H1 (cell line): ENCODE results near the gene NT5DC1. TPM values are rescaled to one million over a fixed set of nuclear protein-coding genes. Genes with fewer than 3 reads are reported as not detected.

ENCODE experiments used
- CTCF ChIA-PET: fragments of 300-600 bp; sonication (Branson Sonifier 250); formaldehyde crosslinking; loops from one replicate; lab custom pipeline; 2021; ENCODE audit not compliant: partially characterized antibody; lab: Charles Lee
- POLR2A ChIA-PET: fragments of 300-600 bp; sonication (Branson Sonifier 250); formaldehyde crosslinking; loops from one replicate; lab custom pipeline; 2021; ENCODE audit warnings: inconsistent platforms; ENCODE audit not compliant: partially characterized antibody; lab: Charles Lee
- DNase-seq, 2 experiments: peaks; one replicate each; pipeline versions ENCODE4 v3.0.0 to v3.0.0-alpha.2; 2010 to 2022; ENCODE audit warnings: low spot score in 2 of 2, low read depth in 1 of 2, mixed read lengths in 1 of 2
- FAIRE-seq: peaks from 2 replicates; lab custom pipeline; 2011; peaks lifted over from hg19 to GRCh38; lab: Jason Lieb, UNC
- H2AFZ ChIP-seq: 2 replicates; pipeline ENCODE4 v1.8.1; 2012; ENCODE audit warnings: low read length, inconsistent platforms
- H2AK5ac ChIP-seq: 2 replicates; pipeline ENCODE4 v1.6.1; 2013; ENCODE audit warnings: low read depth, low read length
- H2BK120ac ChIP-seq: replicated peaks from 2 replicates; pipeline ENCODE3; 2013; ENCODE audit warnings: low read depth, low read length, inconsistent platforms
- H2BK12ac ChIP-seq: 2 replicates; pipeline ENCODE4 v1.6.1; 2013; ENCODE audit warnings: low read depth, low read length
- H2BK15ac ChIP-seq: 2 replicates; pipeline ENCODE4 v1.6.1; 2013; ENCODE audit warnings: low read length
- H2BK20ac ChIP-seq: 2 replicates; pipeline ENCODE4 v1.6.1; 2013; ENCODE audit warnings: low read length
- H2BK5ac ChIP-seq: 2 replicates; pipeline ENCODE4 v1.6.1; 2013; ENCODE audit warnings: low read depth, low read length
- H3K14ac ChIP-seq: 2 replicates; pipeline ENCODE4 v1.6.1; 2013; ENCODE audit warnings: inconsistent platforms; ENCODE audit not compliant: insufficient read length
- H3K18ac ChIP-seq: 2 replicates; pipeline ENCODE4 v1.6.1; 2013; ENCODE audit warnings: low read length; ENCODE audit errors: extremely low read depth
- H3K23ac ChIP-seq: 2 replicates; pipeline ENCODE4 v1.6.1; 2013; ENCODE audit warnings: inconsistent platforms; ENCODE audit not compliant: insufficient read length
- H3K23me2 ChIP-seq: 2 replicates; pipeline ENCODE4 v1.6.1; 2013; ENCODE audit warnings: low read depth, low read length
- H3K27ac ChIP-seq: 2 replicates; pipeline ENCODE4 v1.6.1; 2011; ENCODE audit warnings: low read depth, low read length, inconsistent platforms
- H3K27me3 ChIP-seq, 4 experiments: replicated peaks in 1 of 4; 1 replicate in 1 of 4; 2 replicates in 3 of 4; pipeline versions ENCODE4 v1.6.1 to v1.8.1; 2011 to 2013; ENCODE audit warnings: low read length in 3 of 4, mild to moderate bottlenecking in 3 of 4, inconsistent platforms in 2 of 4, mixed read lengths in 2 of 4, moderate library complexity in 1 of 4; ENCODE audit not compliant: control insufficient read depth in 3 of 4, insufficient read depth in 3 of 4; ENCODE audit errors: extremely low read depth in 1 of 4
- H3K36me3 ChIP-seq, 4 experiments: 2 replicates each; pipeline versions ENCODE4 v1.6.1 to v1.8.1; 2011 to 2013; ENCODE audit warnings: mild to moderate bottlenecking in 4 of 4, low read length in 3 of 4, moderate library complexity in 2 of 4, control low read depth in 1 of 4, inconsistent platforms in 1 of 4; ENCODE audit not compliant: insufficient read depth in 4 of 4, control insufficient read depth in 2 of 4
- H3K4ac ChIP-seq: replicated peaks from 2 replicates; pipeline ENCODE3; 2013; ENCODE audit warnings: low read length, low read depth, mixed read lengths, inconsistent platforms; ENCODE audit not compliant: insufficient read length
- H3K4me1 ChIP-seq, 4 experiments: replicated peaks in 1 of 4; 1 replicate in 1 of 4; 2 replicates in 3 of 4; pipeline versions ENCODE4 v1.6.1 to v1.8.1; 2011 to 2013; ENCODE audit warnings: low read length in 3 of 4, inconsistent platforms in 2 of 4, mixed read lengths in 1 of 4; ENCODE audit not compliant: insufficient read depth in 4 of 4, control insufficient read depth in 3 of 4
- H3K4me2 ChIP-seq, 2 experiments: 2 replicates each; pipeline versions ENCODE4 v1.6.1 to v1.8.1; 2011 to 2013; ENCODE audit warnings: low read depth in 2 of 2, low read length in 2 of 2, control low read depth in 1 of 2, inconsistent platforms in 1 of 2, mild to moderate bottlenecking in 1 of 2; ENCODE audit not compliant: insufficient read depth in 1 of 2
- H3K4me3 ChIP-seq, 4 experiments: fragments of 200-600, 300-600 bp in 1 of 4; sonication (generic), shearing (Covaris generic), sonication (Bioruptor Twin) in 1 of 4; 2 replicates each; pipeline versions ENCODE4 v1.5.1 to v1.8.1; 2011 to 2016; ENCODE audit warnings: low read length in 4 of 4, low read depth in 3 of 4, control low read depth in 2 of 4, inconsistent platforms in 2 of 4, mild to moderate bottlenecking in 2 of 4, mixed read lengths in 1 of 4, moderate library complexity in 1 of 4; ENCODE audit not compliant: insufficient read depth in 2 of 4; ENCODE audit errors: extremely low read depth in 1 of 4
- H3K56ac ChIP-seq: replicated peaks from 2 replicates; pipeline ENCODE3; 2013; ENCODE audit warnings: low read depth, mild to moderate bottlenecking, mixed read lengths, low read length, inconsistent platforms; ENCODE audit not compliant: insufficient read length
- H3K79me1 ChIP-seq: 2 replicates; pipeline ENCODE4 v1.6.1; 2013; ENCODE audit warnings: low read depth, low read length, control low read depth
- H3K79me2 ChIP-seq, 2 experiments: 2 replicates each; pipeline versions ENCODE4 v1.6.1 to v1.8.1; 2012 to 2013; ENCODE audit warnings: low read length in 2 of 2, mild to moderate bottlenecking in 2 of 2, inconsistent platforms in 1 of 2; ENCODE audit not compliant: insufficient read depth in 2 of 2, control insufficient read depth in 1 of 2
- H3K9ac ChIP-seq, 4 experiments: replicated peaks in 1 of 4; 1 replicate in 1 of 4; 2 replicates in 3 of 4; pipeline versions ENCODE4 v1.6.1 to v1.8.1; 2011 to 2013; ENCODE audit warnings: low read depth in 3 of 4, low read length in 3 of 4, control low read depth in 2 of 4, mild to moderate bottlenecking in 2 of 4, moderate library complexity in 2 of 4, inconsistent platforms in 1 of 4; ENCODE audit errors: extremely low read depth in 1 of 4
- H3K9me3 ChIP-seq, 2 experiments: 2 replicates each; pipeline versions ENCODE4 v1.6.1 to v1.8.1; 2012 to 2013; ENCODE audit warnings: mild to moderate bottlenecking in 2 of 2, moderate library complexity in 2 of 2, control low read depth in 1 of 2, inconsistent platforms in 1 of 2, low read depth in 1 of 2, low read length in 1 of 2, mixed read lengths in 1 of 2; ENCODE audit not compliant: insufficient read depth in 2 of 2
- H4K20me1 ChIP-seq, 2 experiments: replicated peaks in 1 of 2; 2 replicates each; pipeline versions ENCODE3 to v1.8.1; 2011 to 2013; ENCODE audit warnings: inconsistent platforms in 2 of 2, low read length in 2 of 2, mild to moderate bottlenecking in 1 of 2; ENCODE audit not compliant: insufficient read depth in 2 of 2, control insufficient read depth in 1 of 2
- H4K5ac ChIP-seq: 2 replicates; pipeline ENCODE4 v1.6.1; 2013; ENCODE audit warnings: low read length, low read depth, mixed read lengths, inconsistent platforms; ENCODE audit not compliant: insufficient read length
- H4K8ac ChIP-seq: 2 replicates; pipeline ENCODE4 v1.8.0; 2013; ENCODE audit warnings: mild to moderate bottlenecking, moderate library complexity, low read length, inconsistent platforms; ENCODE audit not compliant: insufficient read depth; ENCODE audit errors: extremely low read depth
- H4K91ac ChIP-seq: replicated peaks from 2 replicates; pipeline ENCODE3; 2013; ENCODE audit warnings: low read length, mixed read lengths, inconsistent platforms; ENCODE audit not compliant: insufficient read length
- ATF2 ChIP-seq: IDR thresholded peaks from 2 replicates; pipeline ENCODE4 v1.6.1; 2012; ENCODE audit warnings: low read length, inconsistent platforms
- ATF3 ChIP-seq: IDR thresholded peaks from 2 replicates; pipeline ENCODE4 v1.6.1; 2011; ENCODE audit warnings: low read depth, mild to moderate bottlenecking, low read length; ENCODE audit not compliant: insufficient read depth
- CBX8 ChIP-seq: fragments of 300-800, 300-1000 bp; sonication (generic); IDR thresholded peaks from 2 replicates; pipeline ENCODE4 v1.7.1; 2016; ENCODE audit warnings: low read depth, low read length, borderline replicate concordance
- CEBPB ChIP-seq: IDR thresholded peaks from 2 replicates; pipeline ENCODE4 v1.6.1; 2012; ENCODE audit warnings: low read depth, low read length
- KDM5A ChIP-seq: fragments of 200-600 bp; IDR thresholded peaks from 2 replicates; pipeline ENCODE4 v1.7.1; 2012; ENCODE audit warnings: mild to moderate bottlenecking, low read length, inconsistent platforms, mixed read lengths
- RBBP5 ChIP-seq: IDR thresholded peaks from 2 replicates; pipeline ENCODE4 v1.7.1; 2012; ENCODE audit warnings: low read depth, mild to moderate bottlenecking, inconsistent platforms, low read length, moderate library complexity, borderline replicate concordance
- SAP30 ChIP-seq: fragments of 300-600 bp; sonication (generic); IDR thresholded peaks from 2 replicates; pipeline ENCODE4 v1.7.1; 2012; ENCODE audit warnings: low read length, moderate library complexity, mild to moderate bottlenecking, inconsistent platforms; ENCODE audit not compliant: insufficient read depth, insufficient replicate concordance
- SIN3A ChIP-seq, 2 experiments: IDR thresholded peaks in 1 of 2; conservative IDR thresholded peaks in 1 of 2; 2 replicates each; pipeline ENCODE4 v1.6.1; 2011 to 2012; ENCODE audit warnings: low read length in 2 of 2, improper control_type of control experiment in 1 of 2, low read depth in 1 of 2, mild to moderate bottlenecking in 1 of 2
- SIX5 ChIP-seq: IDR thresholded peaks from 2 replicates; pipeline ENCODE4 v1.6.1; 2011; ENCODE audit warnings: mild to moderate bottlenecking, low read depth, low read length
- SP4 ChIP-seq: IDR thresholded peaks from 2 replicates; pipeline ENCODE4 v1.6.1; 2012; ENCODE audit warnings: low read length, inconsistent platforms
- WGBS, 2 experiments: shearing (Covaris generic) in 1 of 2; methylation state at CpG; one replicate each; pipeline versions ENCODE4 v1.1.6 to v1.1.7; 2013 to 2015; ENCODE audit warnings: low lambda C conversion rate in 2 of 2, mixed read lengths in 2 of 2, inconsistent platforms in 1 of 2, low coverage in 1 of 2, missing lambda C conversion rate in 1 of 2; ENCODE audit not compliant: insufficient replicate concordance in 2 of 2, insufficient coverage in 1 of 2, insufficient read length in 1 of 2; ENCODE audit errors: extremely low coverage in 1 of 2, missing lambda C conversion rate in 1 of 2; 5-methylcytosine and 5-hydroxymethylcytosine counted together
- polyA plus RNA-seq, 7 experiments: library from polyadenylated mRNA; depleted of rRNA in 3 of 7; stranded (reverse) in 5 of 7; unstranded in 2 of 7; fragments of >200 nt in 5 of 7; fragments of 200-250 nt in 2 of 7; gene quantifications; 1 replicate in 5 of 7; 2 replicates in 1 of 7; 4 replicates in 1 of 7; pipeline versions ENCODE4 v1.2.1 to v1.2.3, GENCODE V29; 2011 to 2013; ENCODE audit warnings: missing spikeins in 2 of 7, mixed read lengths in 2 of 7
- total RNA-seq: library from RNA; stranded (reverse); fragmentation: NEBNext Ultra II Directional; extraction: Animal tissue kit (Norgen Biotek cat#: 25700); gene quantifications from 2 replicates; pipeline ENCODE4 v1.2.1, GENCODE V29; 2021

NT5DC1 gene
- total and polyA plus RNA-seq, 2 of the 8 experiments (the other 6 are each of a cell fraction or from before 2014, with no cell fraction given), result 25.3 to 72.7 TPM

- Histone ChIP-seq H2BK20ac (no peak overlapping the region), H3K4me2 (no peak overlapping the region), H4K5ac (no peak overlapping the region), H4K91ac (no peak overlapping the region), H3K79me2 (no peaks in the 10 kb centered on the region), H3K9me3 (no peaks in the 10 kb centered on the region; a peak in 1 of 4 replicates), H3K79me1 (no peaks in the 10 kb centered on the region), H3K9ac (no peak overlapping the region), H3K27me3 (no peaks in the 10 kb centered on the region), H4K20me1 (no peaks in the 10 kb centered on the region), H3K23me2 (no peaks in the 10 kb centered on the region; the same call in 1 of the 2 replicates), H4K8ac (no peak overlapping the region), H2AFZ (no peak overlapping the region), H3K56ac (no peak overlapping the region), H3K4ac (no peak overlapping the region), H2BK5ac (no peak overlapping the region), H3K4me1 (peaks cover 0 to 4% (median 0%) of the 10 kb centered on the region in 4 experiments; a peak in 1 of 7 replicates), H3K36me3 (0 out of 8 replicates have a peak, but pooled peaks cover 0 to 4% (median 0%) of the 10 kb centered on the region in 4 experiments), H2AK5ac (no peak overlapping the region), H3K4me3 (no peak overlapping the region), H3K23ac (no peak overlapping the region), H2BK15ac (no peak overlapping the region), H2BK120ac (no peak overlapping the region), H3K27ac (no peak overlapping the region), H3K18ac (no peak overlapping the region), H3K14ac (no peak overlapping the region), H2BK12ac (no peak overlapping the region)
- DNase-seq, result no peak
- no peak for FAIRE-seq
- CTCF ChIA-PET, result no interaction called here
- POLR2A ChIA-PET, result no interaction called here
- no peak for TF ChIP-seq ATF3
- no peak for TF ChIP-seq CBX8
- TF ChIP-seq SIX5, result no peak
- no peak for TF ChIP-seq ATF2
- TF ChIP-seq CEBPB, result no peak
- no peak for TF ChIP-seq SIN3A (conservative IDR thresholded peaks at IDR 0.05 in 1 of 2, IDR thresholded peaks at IDR 0.05 in 1 of 2; ENCODE audit: low read depth in 1 of 2, low read length in 2 of 2)
- no peak for TF ChIP-seq SP4
- TF ChIP-seq RBBP5, result no peak
- no peak for TF ChIP-seq KDM5A
- no peak for TF ChIP-seq SAP30
- 89% methylated on average over 2 of the region's 2 CpGs; no CpG with 5 or more reads in 1 of the 2 experiments for WGBS, 2 experiments
Measured at GRCh38 chr6:116175344-116175743, 74.7 kb downstream of the NT5DC1 start.
